Left kidney (tissue), 2 donors: ENCODE results near the gene OTUD7B. TPM values are rescaled to one million over a fixed set of nuclear protein-coding genes. Genes with fewer than 3 reads are reported as not detected.
"Not testable (repeated sequence)": the region's sequence is repeated elsewhere in the genome, so short reads cannot be mapped to it uniquely, and the experiment has no call there.

ENCODE experiments used
- DNase-seq: peaks from one replicate; pipeline ENCODE4 v3.0.0-alpha.2; 2013
- polyA plus RNA-seq: library from polyadenylated mRNA; unstranded; fragments of 120-200 nt; gene quantifications from one replicate; pipeline ENCODE4 v1.2.1, GENCODE V29; 2013; ENCODE audit not compliant: insufficient read length

Gene OTUD7B
- polyA plus RNA-seq, 1 donor = 22.1 TPM

- DNase-seq = not testable (repeated sequence)
Observed at GRCh38 chr1:149957548-149957947, 53.0 kb downstream of the OTUD7B start.

GRCh38 chr1:149949911-149950310, 60.6 kb downstream of the OTUD7B start:
- DNase-seq = no peak

GRCh38 chr1:149945206-149945605, 65.3 kb downstream of the OTUD7B start:
- DNase-seq = no peak

- no peak for DNase-seq
Observed at GRCh38 chr1:149942885-149943284, 67.6 kb downstream of the OTUD7B start.

- peak; percentile 59 for DNase-seq
Observed at GRCh38 chr1:149942207-149942606, 68.3 kb downstream of the OTUD7B start.

- no peak for DNase-seq
Observed at GRCh38 chr1:149940427-149940826, 70.1 kb downstream of the OTUD7B start.

- DNase-seq = not testable (repeated sequence)
Observed at GRCh38 chr1:149938668-149939003, 71.9 kb downstream of the OTUD7B start.

GRCh38 chr1:149937759-149938158, 72.8 kb downstream of the OTUD7B start:
- DNase-seq = no peak

GRCh38 chr1:149936992-149937705, 73.4 kb downstream of the OTUD7B start:
- no peak for DNase-seq

- peak; percentile 53 for DNase-seq
Observed at GRCh38 chr1:149936170-149936991, 74.1 kb downstream of the OTUD7B start, which contains the start of gene MTMR11. MTMR11 (minus strand) TSS chr1:149936879; CDS start chr1:149936647, 232 bp downstream.

GRCh38 chr1:149934356-149934755, 76.2 kb downstream of the OTUD7B start:
- no peak for DNase-seq

GRCh38 chr1:149933208-149933607, 77.3 kb downstream of the OTUD7B start:
- no peak for DNase-seq

- DNase-seq = no peak
Observed at GRCh38 chr1:149932474-149932873, 78.1 kb downstream of the OTUD7B start.

GRCh38 chr1:149931212-149931790, 79.2 kb downstream of the OTUD7B start:
- no peak for DNase-seq

- DNase-seq = no peak
Observed at GRCh38 chr1:149929856-149930255, 80.7 kb downstream of the OTUD7B start.

- no peak for DNase-seq
Observed at GRCh38 chr1:149928401-149928724, 82.2 kb downstream of the OTUD7B start.

GRCh38 chr1:149927563-149928400, 82.7 kb downstream of the OTUD7B start, which contains the start of gene SF3B4:
SF3B4 (minus strand) TSS chr1:149927803; CDS start chr1:149927759, 44 bp downstream.
- DNase-seq = peak; percentile 93

- DNase-seq = no peak
Observed at GRCh38 chr1:149927056-149927562, 83.4 kb downstream of the OTUD7B start.

- DNase-seq = no peak
Observed at GRCh38 chr1:149926296-149926695, 84.2 kb downstream of the OTUD7B start.

- DNase-seq = no peak
Observed at GRCh38 chr1:149925751-149926150, 84.8 kb downstream of the OTUD7B start.

- no peak for DNase-seq
Observed at GRCh38 chr1:149925345-149925744, 85.2 kb downstream of the OTUD7B start.

GRCh38 chr1:149923626-149924025, 86.9 kb downstream of the OTUD7B start:
- DNase-seq = no peak
